A549 (cell line): ENCODE data around the gene ARHGEF7. TPM values are rescaled to one million over a fixed set of nuclear protein-coding genes. Genes with fewer than 3 reads are reported as not detected.
"Not testable (repeated sequence)": the region's sequence is repeated elsewhere in the genome, so short reads cannot be mapped to it uniquely, and the experiment has no call there.

ENCODE experiments used
- ATAC-seq, 2 experiments: fragments of 200-7000 bp in 1 of 2; fragments of >200 bp in 1 of 2; cut with Nextera tagmentation in 1 of 2; cut with Tn5 transposase in 1 of 2; 3 replicates each; pipeline versions ENCODE4 v1.8.0 to v1.9.1; 2018 to 2020; ENCODE audit warnings: mild to moderate bottlenecking in 1 of 2, moderate library complexity in 1 of 2
- CTCF ChIA-PET: fragments of 300-600 bp; sonication (Branson Sonifier 250); formaldehyde crosslinking; extraction: SDS; loops from one replicate; lab custom pipeline; 2021; ENCODE audit warnings: antibody characterized with exemption, inconsistent platforms; lab: Yijun Ruan, JAX
- POLR2A ChIA-PET: fragments of 350-600 bp; formaldehyde crosslinking; extraction: SDS; loops from one replicate; lab custom pipeline; 2021; ENCODE audit warnings: antibody characterized with exemption, inconsistent platforms; lab: Yijun Ruan, JAX
- DNase-seq, 2 experiments: peaks; one replicate each; pipeline versions ENCODE4 v3.0.0 to v3.0.0-alpha.2; 2011 to 2016; ENCODE audit warnings: low read depth in 1 of 2, low spot score in 1 of 2
- FAIRE-seq: peaks from 2 replicates; lab custom pipeline; 2011; peaks lifted over from hg19 to GRCh38; lab: Jason Lieb, UNC
- H3K27ac ChIP-seq, 2 experiments: fragments of >200 bp; sonication (Bioruptor Twin); formaldehyde crosslinking; 3 replicates each; pipeline ENCODE4 v1.5.1; 2016 to 2017
- H3K4me1 ChIP-seq: fragments of >200 bp; sonication (Bioruptor Twin); formaldehyde crosslinking; 3 replicates; pipeline ENCODE4 v1.6.1; 2016
- H3K4me2 ChIP-seq: fragments of >200 bp; sonication (Bioruptor Twin); formaldehyde crosslinking; 3 replicates; pipeline ENCODE4 v1.6.1; 2016
- H3K4me3 ChIP-seq: fragments of >200 bp; sonication (Bioruptor Twin); formaldehyde crosslinking; 3 replicates; pipeline ENCODE4 v1.5.1; 2016
- H3K9me3 ChIP-seq: fragments of >200 bp; sonication (Bioruptor Twin); formaldehyde crosslinking; 3 replicates; pipeline ENCODE4 v1.6.1; 2016
- BHLHE40 ChIP-seq: IDR thresholded peaks from 2 replicates; pipeline ENCODE4 v1.6.1; 2012; ENCODE audit warnings: low read depth, low read length, inconsistent platforms
- CBX8 ChIP-seq: fragments of 200-600 bp; sonication (generic); IDR thresholded peaks from 2 replicates; pipeline ENCODE4 v1.6.1; 2016
- EHF ChIP-seq: fragments of 250-450 bp; sonication (Bioruptor Pico); IDR thresholded peaks from 2 replicates; pipeline ENCODE4 v1.5.0; 2020; ENCODE audit warnings: mild to moderate bottlenecking
- EHMT2 ChIP-seq: fragments of 200-600 bp; sonication (generic); IDR thresholded peaks from 2 replicates; pipeline ENCODE4 v1.6.1; 2016; ENCODE audit warnings: antibody characterized with exemption, low read depth, mild to moderate bottlenecking, moderate library complexity
- ELK1 ChIP-seq: fragments of 150-350 bp; IDR thresholded peaks from 2 replicates; pipeline ENCODE4 v1.6.1; 2014; ENCODE audit warnings: low read depth, mild to moderate bottlenecking, low read length
- FOSL2 ChIP-seq, 2 experiments: fragments of 450-650 bp in 1 of 2; fragments of >200 bp in 1 of 2; sonication (Bioruptor Twin) in 1 of 2; formaldehyde crosslinking; IDR thresholded peaks; 2 replicates each; pipeline versions ENCODE4 v1.5.0 to v1.6.1; 2016 to 2020; ENCODE audit warnings: mild to moderate bottlenecking in 1 of 2, moderate library complexity in 1 of 2
- HDAC2 ChIP-seq: fragments of 200-600 bp; sonication (generic); IDR thresholded peaks from 2 replicates; pipeline ENCODE4 v1.6.1; 2016
- HEYL ChIP-seq: fragments of 250-450 bp; sonication (Bioruptor Pico); IDR thresholded peaks from 2 replicates; pipeline ENCODE4 v1.8.0; 2021; ENCODE audit warnings: mild to moderate bottlenecking, moderate library complexity
- HMGXB4 ChIP-seq: fragments of 250-450 bp; sonication (Bioruptor Pico); IDR thresholded peaks from 2 replicates; pipeline ENCODE4 v1.5.0; 2021; ENCODE audit warnings: mild to moderate bottlenecking, moderate library complexity, borderline replicate concordance
- HOXA7 ChIP-seq: fragments of 250-450 bp; sonication (Bioruptor Pico); IDR thresholded peaks from 2 replicates; pipeline ENCODE4 v1.5.0; 2020; ENCODE audit warnings: mild to moderate bottlenecking, moderate library complexity
- HOXB13 ChIP-seq: fragments of 250-450 bp; sonication (Bioruptor Pico); IDR thresholded peaks from 2 replicates; pipeline ENCODE4 v1.5.0; 2020; ENCODE audit warnings: low read depth, mild to moderate bottlenecking, moderate library complexity
- JUN ChIP-seq, 2 experiments: fragments of >200 bp; sonication (Bioruptor Twin); formaldehyde crosslinking; IDR thresholded peaks; 2 replicates in 1 of 2; 3 replicates in 1 of 2; pipeline ENCODE4 v1.6.1; 2016 to 2017
- MAZ ChIP-seq: fragments of 150-350 bp; IDR thresholded peaks from 2 replicates; pipeline ENCODE4 v1.6.1; 2014; ENCODE audit warnings: antibody characterized with exemption, low read depth, low read length, borderline replicate concordance
- NPAS2 ChIP-seq: fragments of 250-450 bp; sonication (Bioruptor Pico); IDR thresholded peaks from 2 replicates; pipeline ENCODE4 v1.8.0; 2022; ENCODE audit warnings: mild to moderate bottlenecking, moderate library complexity, borderline replicate concordance
- PBX3 ChIP-seq: IDR thresholded peaks from 2 replicates; pipeline ENCODE4 v1.6.1; 2012
- PHF8 ChIP-seq: fragments of 200-600 bp; sonication (generic); IDR thresholded peaks from 2 replicates; pipeline ENCODE4 v1.6.1; 2016; ENCODE audit warnings: low read depth, mild to moderate bottlenecking, antibody characterized with exemption, moderate library complexity, borderline replicate concordance
- POLR2AphosphoS2 ChIP-seq: conservative IDR thresholded peaks from 2 replicates; pipeline ENCODE4 v1.6.1; 2012; ENCODE audit warnings: low read length, improper control_type of control experiment, inconsistent platforms
- RAD21 ChIP-seq, 2 experiments: fragments of >200 bp in 1 of 2; sonication (Bioruptor Twin) in 1 of 2; formaldehyde crosslinking in 1 of 2; IDR thresholded peaks in 1 of 2; conservative IDR thresholded peaks in 1 of 2; 2 replicates in 1 of 2; 3 replicates in 1 of 2; pipeline ENCODE4 v1.6.1; 2012 to 2018; ENCODE audit warnings: inconsistent platforms in 1 of 2
- RARB ChIP-seq: fragments of 250-450 bp; sonication (Bioruptor Pico); IDR thresholded peaks from 2 replicates; pipeline ENCODE4 v1.8.0; 2021; ENCODE audit warnings: mild to moderate bottlenecking, moderate library complexity
- ZFP36 ChIP-seq: fragments of 450-650 bp; IDR thresholded peaks from 2 replicates; pipeline ENCODE4 v1.6.1; 2014; ENCODE audit warnings: borderline replicate concordance; ENCODE audit not compliant: partially characterized antibody
- WGBS: methylation state at CpG from one replicate; pipeline ENCODE4 v1.1.6; 2017; ENCODE audit errors: missing lambda C conversion rate; 5-methylcytosine and 5-hydroxymethylcytosine counted together
- polyA plus RNA-seq, 4 experiments: library from polyadenylated mRNA; depleted of rRNA in 3 of 4; stranded (reverse); fragments of >200 nt; fragmentation: RNase III in 1 of 4; extraction: RNeasy Plus Mini Kit Qiagen cat#74134 plus additional on column Dnase treatment in 1 of 4; gene quantifications; 2 replicates in 3 of 4; 3 replicates in 1 of 4; pipeline ENCODE4 v1.2.3, GENCODE V29; 2011 to 2017
- TF ChIP-seq, protein P1 (sequence below): fragments of >200 bp; sonication (Bioruptor Twin); formaldehyde crosslinking; IDR thresholded peaks from 2 replicates; pipeline ENCODE4 v1.6.1; 2016

Gene ARHGEF7
- polyA plus RNA-seq, 2 of the 4 experiments (the other 2 are of a cell fraction), result 21.1 to 23.1 TPM

DNA sequence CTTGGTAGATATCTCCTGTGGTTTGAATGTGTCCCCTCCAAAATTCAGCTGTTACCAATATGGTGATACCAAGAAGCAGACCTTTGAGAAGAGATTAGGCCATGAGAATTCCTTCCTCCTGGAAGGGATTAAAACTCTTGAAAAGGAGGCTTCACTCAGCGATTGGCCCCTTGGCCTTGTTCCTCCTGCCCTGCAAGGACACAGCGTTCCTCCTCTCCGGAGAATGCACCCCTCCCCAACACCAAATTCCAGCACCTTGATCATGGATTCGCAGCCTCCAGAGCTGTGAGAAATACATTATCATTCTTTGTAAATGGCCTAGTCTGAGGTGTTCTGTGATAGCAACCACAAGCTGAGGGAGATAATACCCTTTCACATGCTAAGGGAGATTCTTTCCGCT, 34.5 kb upstream of the ARHGEF7 start:
- no peak overlapping the region for H3K27ac ChIP-seq
- H3K9me3 ChIP-seq, result no peaks in the 10 kb centered on the region
- WGBS, result 38% methylated on average over 5 of the region's 5 CpGs
- H3K4me1 ChIP-seq, result no peaks in the 10 kb centered on the region
- TF ChIP-seq, protein P1, sequence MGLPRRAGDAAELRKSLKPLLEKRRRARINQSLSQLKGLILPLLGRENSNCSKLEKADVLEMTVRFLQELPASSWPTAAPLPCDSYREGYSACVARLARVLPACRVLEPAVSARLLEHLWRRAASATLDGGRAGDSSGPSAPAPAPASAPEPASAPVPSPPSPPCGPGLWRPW, result no peak
- TF ChIP-seq PBX3 (no peak), HOXA7 (CRISPR knock-in tag) (no peak), CBX8 (no peak), RAD21 (conservative IDR thresholded peaks at IDR 0.05 in 1 of 2, IDR thresholded peaks at IDR 0.05 in 1 of 2) (no peak), BHLHE40 (no peak), EHMT2 (no peak), MAZ (no peak), FOSL2 (IDR thresholded peaks at IDR 0.05) (no peak), FOSL2 (CRISPR knock-in tag; IDR thresholded peaks at IDR 0.05) (no peak), PHF8 (no peak), RARB (no peak), HEYL (no peak), HDAC2 (no peak), NPAS2 (no peak), ELK1 (no peak), EHF (CRISPR knock-in tag) (no peak), JUN (IDR thresholded peaks at IDR 0.05) (no peak), HMGXB4 (CRISPR knock-in tag) (no peak), HOXB13 (CRISPR knock-in tag) (no peak), ZFP36 (no peak)
- TF ChIP-seq, all 56 proteins: peak for 0
- FAIRE-seq (no peak), DNase-seq (no peak), ATAC-seq (no peak)
- POLR2A ChIA-PET, result no interaction called here
- H3K4me2 ChIP-seq, result no peak overlapping the region
- no peak overlapping the region for H3K4me3 ChIP-seq
- CTCF ChIA-PET, result interaction anchor here (2.9 kb wide), 2 partner anchors 13 kb away, joined by 10 to 11 read pairs; no protein-coding TSS in a partner anchor

DNA sequence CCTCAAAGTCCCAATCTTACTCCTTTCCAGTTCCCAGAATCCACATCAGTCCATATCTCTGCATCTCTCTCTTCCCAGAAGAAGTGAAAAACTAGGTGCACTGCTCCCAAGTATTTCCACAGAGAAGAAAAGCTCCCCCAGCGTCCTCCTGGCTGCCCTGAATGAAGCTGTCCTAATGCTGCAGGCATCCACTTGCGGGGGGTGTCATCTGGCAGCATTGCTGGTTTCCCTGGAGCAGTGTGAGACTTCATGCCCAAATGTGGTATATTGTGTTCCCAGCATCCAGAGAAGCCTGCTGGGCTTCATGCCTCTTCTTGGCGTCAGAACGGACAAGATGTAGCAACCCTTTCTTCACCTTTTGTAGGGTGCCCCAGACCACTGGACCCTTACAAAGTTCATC, 32.9 kb upstream of the ARHGEF7 start:
- ChIA-PET POLR2A (no interaction called here), CTCF (interaction anchor here (2.9 kb wide), 1 partner anchor 15 kb away, joined by 10 read pairs; no protein-coding TSS in a partner anchor)
- no peak for DNase-seq
- Histone ChIP-seq H3K4me3 (no peak overlapping the region), H3K9me3 (no peaks in the 10 kb centered on the region), H3K27ac (no peak overlapping the region), H3K4me2 (no peak overlapping the region), H3K4me1 (no peaks in the 10 kb centered on the region)
- 94% methylated on average over 2 of the region's 4 CpGs for WGBS
- FAIRE-seq, result no peak
- no peak for TF ChIP-seq RAD21 (conservative IDR thresholded peaks at IDR 0.05 in 1 of 2, IDR thresholded peaks at IDR 0.05 in 1 of 2)
- TF ChIP-seq POLR2AphosphoS2, result no peak
- no peak for TF ChIP-seq FOSL2 (IDR thresholded peaks at IDR 0.05)
- no peak for TF ChIP-seq FOSL2 (CRISPR knock-in tag; IDR thresholded peaks at IDR 0.05)
- no peak for ATAC-seq

DNA sequence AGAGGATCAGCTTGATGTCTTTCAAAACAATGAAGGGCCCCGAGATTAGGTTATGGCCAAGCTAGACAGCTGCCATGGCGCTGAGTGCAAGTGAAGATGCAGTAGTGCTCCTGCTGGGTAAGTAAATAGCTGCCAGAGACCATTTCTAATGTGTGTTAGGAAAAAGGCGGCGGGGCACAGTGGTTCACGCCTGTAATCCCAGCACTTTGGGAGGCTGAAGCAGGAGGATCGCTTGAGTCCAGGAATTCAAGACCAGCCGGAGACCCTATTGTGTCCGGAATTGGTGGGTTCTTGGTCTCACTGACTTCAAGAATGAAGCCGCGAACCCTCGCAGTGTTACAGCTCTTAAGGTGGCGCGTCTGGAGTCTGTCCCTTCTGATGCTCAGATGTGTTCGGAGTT, 32.3 kb upstream of the ARHGEF7 start:
- not testable (repeated sequence) for FAIRE-seq
- CTCF ChIA-PET, result interaction anchor here (2.9 kb wide), 1 partner anchor 15 kb away, joined by 10 read pairs; no protein-coding TSS in a partner anchor

DNA sequence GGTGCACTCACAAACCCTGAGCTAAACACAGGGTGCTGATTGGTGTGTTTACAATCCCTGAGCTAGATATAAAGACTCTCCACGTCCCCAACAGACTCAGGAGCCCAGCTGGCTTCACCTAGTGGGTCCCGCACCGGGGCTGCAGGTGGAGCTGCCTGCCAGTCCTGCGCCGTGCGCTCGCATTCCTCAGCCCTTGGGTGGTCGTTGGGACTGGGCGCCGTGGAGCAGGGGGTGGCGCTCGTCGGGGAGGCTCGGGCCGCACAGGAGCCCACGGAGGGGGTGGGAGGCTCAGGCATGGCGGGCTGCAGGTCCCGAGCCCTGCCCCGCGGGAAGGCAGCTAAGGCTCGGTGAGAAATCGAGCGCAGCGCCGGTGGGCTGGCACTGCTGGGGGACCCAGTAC, 31.4 kb upstream of the ARHGEF7 start:
- H3K27ac ChIP-seq, POLR2A ChIA-PET, H3K4me1 ChIP-seq, ATAC-seq, H3K4me3 ChIP-seq, DNase-seq, H3K4me2 ChIP-seq, H3K9me3 ChIP-seq, FAIRE-seq: not testable (repeated sequence)
- CTCF ChIA-PET, result interaction anchor here (2.9 kb wide), 1 partner anchor 16 kb away, joined by 10 read pairs; no protein-coding TSS in a partner anchor
- WGBS, result 72% methylated on average over 3 of the region's 25 CpGs

More for the DNA sequence above, 32.3 kb upstream of the ARHGEF7 start:
- H3K9me3 ChIP-seq, DNase-seq, ATAC-seq, H3K4me1 ChIP-seq, H3K4me3 ChIP-seq, H3K4me2 ChIP-seq, H3K27ac ChIP-seq, POLR2A ChIA-PET: not testable (repeated sequence)
- WGBS, result 82% methylated on average over 14 of the region's 14 CpGs
